ENCODE results near the gene DHRSX.

The DHRSX gene

GRCh38 chrX:2451501-2452316 is 49.1 kb downstream of the DHRSX start:
- DNase-seq, result no peak

- no peak for DNase-seq
These were observed 50.1 kb downstream of the DHRSX start for GRCh38 chrX:2450681-2451080.

- no peak for DNase-seq
These were observed 51.5 kb downstream of the DHRSX start for GRCh38 chrX:2449135-2449886.

GRCh38 chrX:2447484-2447883 is 53.3 kb downstream of the DHRSX start:
- DNase-seq, result no peak

- DNase-seq, result no peak
These were observed 54.0 kb downstream of the DHRSX start for GRCh38 chrX:2446815-2447214.

- no peak for DNase-seq
These were observed 54.8 kb downstream of the DHRSX start for GRCh38 chrX:2445662-2446623.

GRCh38 chrX:2442694-2443093 is 58.1 kb downstream of the DHRSX start:
- no peak for DNase-seq

GRCh38 chrX:2441466-2441865 is 59.3 kb downstream of the DHRSX start:
- DNase-seq, result no peak

- DNase-seq, result no peak
These were observed 61.2 kb downstream of the DHRSX start for GRCh38 chrX:2439613-2440012.

- DNase-seq, result no peak
These were observed 65.3 kb downstream of the DHRSX start for GRCh38 chrX:2435465-2435864.

- DNase-seq, result no peak
These were observed 66.3 kb downstream of the DHRSX start for GRCh38 chrX:2434270-2435163.

GRCh38 chrX:2432298-2432863 is 68.4 kb downstream of the DHRSX start:
- no peak for DNase-seq

- no peak for DNase-seq
These were observed 70.4 kb downstream of the DHRSX start for GRCh38 chrX:2430265-2430825.

GRCh38 chrX:2427737-2428136 is 73.0 kb downstream of the DHRSX start:
- DNase-seq, result no peak

GRCh38 chrX:2427147-2427546 is 73.6 kb downstream of the DHRSX start:
- no peak for DNase-seq

GRCh38 chrX:2426289-2426882 is 74.4 kb downstream of the DHRSX start:
- DNase-seq, result no peak

- no peak for DNase-seq
These were observed 75.3 kb downstream of the DHRSX start for GRCh38 chrX:2425286-2426071.

GRCh38 chrX:2424317-2424716 is 76.5 kb downstream of the DHRSX start:
- DNase-seq, result no peak

GRCh38 chrX:2423899-2424298 is 76.9 kb downstream of the DHRSX start:
- no peak for DNase-seq

- no peak for DNase-seq
These were observed 77.5 kb downstream of the DHRSX start for GRCh38 chrX:2423282-2423681.

Data from stimulated activated CD8-positive, alpha-beta memory T cell treated with anti-CD3 and anti-CD28 coated beads, Interleukin-4, amount 100 ng/mL, for 48 hours (primary cell).